Vagina (tissue), 2 donors: Measurements from ENCODE around the gene SLC35B4. TPM values are rescaled to one million over a fixed set of nuclear protein-coding genes. Genes with fewer than 3 reads are reported as not detected.

Experiments
- DNase-seq, 2 donors: peaks; one replicate each; pipeline ENCODE4 v3.0.0-alpha.2; 2017; ENCODE audit errors: extremely low spot score in 2 of 2
- H3K27ac ChIP-seq: fragments of 200-600 bp; sonication (generic); one replicate; pipeline ENCODE4 v1.5.1; 2019
- H3K27me3 ChIP-seq: fragments of 200-600 bp; sonication (generic); one replicate; pipeline ENCODE4 v1.5.1; 2019
- H3K36me3 ChIP-seq, 2 donors: fragments of 200-600 bp; sonication (generic); one replicate each; pipeline ENCODE4 v1.5.1; 2017 to 2019
- H3K4me1 ChIP-seq: fragments of 200-600 bp; sonication (generic); one replicate; pipeline ENCODE4 v1.5.1; 2019
- H3K4me3 ChIP-seq, 2 donors: fragments of 200-600 bp; sonication (generic); 1 replicate in 1 of 2; 2 replicates in 1 of 2; pipeline ENCODE4 v1.5.1; 2016 to 2019
- H3K9me3 ChIP-seq: fragments of 200-600 bp; sonication (generic); one replicate; pipeline ENCODE4 v1.5.1; 2019
- CTCF ChIP-seq, 3 experiments: fragments of 450-650 bp in 2 of 3; fragments of 200-600 bp in 1 of 3; sonication (generic) in 1 of 3; IDR thresholded peaks; one replicate each; pipeline ENCODE4 v1.5.1; 2017 to 2019; ENCODE audit warnings: antibody characterized with exemption in 3 of 3, mild to moderate bottlenecking in 2 of 3, moderate library complexity in 2 of 3
- POLR2A ChIP-seq, 2 donors: fragments of 450-650 bp; IDR thresholded peaks; one replicate each; pipeline ENCODE4 v1.6.1; 2017; ENCODE audit warnings: antibody characterized with exemption in 2 of 2, mild to moderate bottlenecking in 2 of 2, moderate library complexity in 2 of 2
- POLR2AphosphoS5 ChIP-seq, 2 donors: sonication (generic); formaldehyde crosslinking; IDR thresholded peaks; one replicate each; pipeline ENCODE4 v1.9.0; 2017; ENCODE audit warnings: antibody characterized with exemption in 2 of 2, mild to moderate bottlenecking in 2 of 2, low read depth in 1 of 2; ENCODE audit not compliant: insufficient read depth in 1 of 2
- intact Hi-C: fragments of 100-400 bp; cut with DNase I; formaldehyde crosslinking; loops from one replicate; pipeline ENCODE4 v1.15.1; 2023
- total RNA-seq: library from RNA; depleted of rRNA; stranded (reverse); fragments of >200 nt; gene quantifications from one replicate; pipeline ENCODE4 v1.2.3, GENCODE V29; 2016

Gene SLC35B4
- total RNA-seq, 1 donor from 2014 or later: 13.0 TPM

DNA sequence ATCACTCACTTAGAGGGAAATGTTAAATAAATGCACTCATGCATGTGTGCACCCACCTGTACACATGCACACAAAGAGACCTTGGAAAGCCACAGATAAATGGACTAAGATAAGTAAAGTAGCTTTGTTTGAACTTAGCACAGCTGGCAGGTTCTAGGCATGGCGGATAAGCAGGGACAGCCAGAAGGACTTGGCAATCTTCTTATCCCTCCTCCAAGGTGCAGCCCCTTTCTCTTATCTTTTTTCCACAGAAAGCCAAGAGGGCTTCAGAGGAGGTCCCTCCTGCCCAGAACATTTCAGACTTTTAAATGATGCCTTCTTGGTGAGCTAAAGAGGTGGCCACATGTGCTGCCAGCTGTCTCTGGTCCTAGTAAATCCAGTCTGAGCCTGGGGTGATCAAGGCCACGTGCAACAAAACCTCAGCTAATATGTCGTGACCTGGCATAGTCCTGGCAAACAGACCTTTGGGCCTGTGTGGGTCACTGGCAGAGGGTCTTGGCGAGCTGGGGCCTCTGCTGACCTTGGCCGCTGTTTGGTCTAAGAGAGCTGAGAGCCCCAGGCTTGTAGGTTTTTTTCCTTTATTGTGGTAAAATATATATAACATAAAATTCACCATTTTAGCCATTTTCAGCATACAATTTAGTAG is 43.2 kb upstream of the SLC35B4 start:
- intact Hi-C loops: no loop called here
- Histone ChIP-seq H3K9me3 (no peaks in the 10 kb centered on the region), H3K27me3 (no peaks in the 10 kb centered on the region), H3K27ac (no peak overlapping the region), H3K4me1 (no peaks in the 10 kb centered on the region), H3K4me3 (no peak overlapping the region), H3K36me3 (no peaks in the 10 kb centered on the region)
- TF ChIP-seq CTCF (IDR thresholded peaks at IDR 0.05): no peak
- TF ChIP-seq POLR2AphosphoS5 (IDR thresholded peaks at IDR 0.05; ENCODE audit: insufficient read depth in 1 of 2, low read depth in 1 of 2): no peak
- no peak for TF ChIP-seq POLR2A (IDR thresholded peaks at IDR 0.05)
- DNase-seq: no peak

DNA sequence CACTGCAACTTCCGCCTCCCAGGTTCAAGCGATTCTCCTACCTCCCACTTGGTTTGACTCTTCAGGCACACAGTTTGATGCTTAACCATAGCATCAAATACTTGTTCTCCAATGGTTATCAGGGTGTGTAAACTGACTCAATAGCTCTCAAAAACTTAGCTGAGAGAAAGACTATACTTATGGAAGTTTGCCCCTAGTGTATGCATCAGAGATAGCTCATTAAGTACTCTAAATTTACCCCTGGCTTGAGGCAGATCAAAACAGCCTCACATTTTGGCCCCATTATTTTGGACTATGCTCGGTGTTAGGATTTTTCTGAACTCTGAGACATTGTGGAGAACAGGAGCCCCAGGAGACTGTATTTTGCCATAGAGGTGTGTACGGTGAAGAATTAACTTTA is 40.8 kb upstream of the SLC35B4 start:
- TF ChIP-seq POLR2AphosphoS5 (IDR thresholded peaks at IDR 0.05; ENCODE audit: insufficient read depth in 1 of 2, low read depth in 1 of 2): no peak
- TF ChIP-seq POLR2A (IDR thresholded peaks at IDR 0.05): no peak
- no peak for TF ChIP-seq CTCF (IDR thresholded peaks at IDR 0.05)
- intact Hi-C loops: no loop called here
- no peaks in the 10 kb centered on the region for H3K27me3 ChIP-seq
- no peaks in the 10 kb centered on the region for H3K9me3 ChIP-seq
- no peak overlapping the region for H3K27ac ChIP-seq
- no peak for DNase-seq
- no peak overlapping the region for H3K4me3 ChIP-seq
- H3K36me3 ChIP-seq: no peaks in the 10 kb centered on the region
- no peaks in the 10 kb centered on the region for H3K4me1 ChIP-seq

DNA sequence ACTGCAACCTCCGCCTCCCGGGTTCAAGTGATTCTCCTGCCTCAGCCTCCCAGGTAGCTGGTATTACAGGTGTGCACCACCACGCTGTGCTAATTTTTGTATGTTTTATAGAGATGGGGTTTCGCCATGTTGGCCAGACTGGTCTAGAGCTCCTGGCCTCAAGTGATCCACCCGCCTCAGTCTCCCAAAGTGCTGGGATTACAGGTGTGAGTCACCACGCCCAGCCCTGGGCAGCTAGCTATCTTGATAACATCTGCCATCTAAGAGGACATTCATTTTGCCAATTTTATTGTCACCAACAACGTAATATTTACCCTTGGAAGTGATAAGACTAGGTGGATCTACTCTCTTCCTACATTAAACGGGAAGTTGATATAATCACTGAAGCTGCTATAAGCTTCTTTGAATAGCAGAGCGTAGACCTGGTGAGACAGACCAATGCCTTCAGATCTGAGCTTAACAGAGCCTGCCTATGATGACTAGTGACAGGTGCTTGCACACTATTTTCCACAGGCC is 39.7 kb upstream of the SLC35B4 start:
- Histone ChIP-seq H3K9me3 (no peaks in the 10 kb centered on the region), H3K4me1 (no peaks in the 10 kb centered on the region), H3K4me3 (no peak overlapping the region), H3K27ac (no peak overlapping the region), H3K36me3 (no peaks in the 10 kb centered on the region), H3K27me3 (no peaks in the 10 kb centered on the region)
- TF ChIP-seq POLR2A (IDR thresholded peaks at IDR 0.05) (no peak), POLR2AphosphoS5 (IDR thresholded peaks at IDR 0.05; ENCODE audit: insufficient read depth in 1 of 2, low read depth in 1 of 2) (no peak), CTCF (IDR thresholded peaks at IDR 0.05) (no peak)
- intact Hi-C loops: no loop called here
- no peak for DNase-seq

DNA sequence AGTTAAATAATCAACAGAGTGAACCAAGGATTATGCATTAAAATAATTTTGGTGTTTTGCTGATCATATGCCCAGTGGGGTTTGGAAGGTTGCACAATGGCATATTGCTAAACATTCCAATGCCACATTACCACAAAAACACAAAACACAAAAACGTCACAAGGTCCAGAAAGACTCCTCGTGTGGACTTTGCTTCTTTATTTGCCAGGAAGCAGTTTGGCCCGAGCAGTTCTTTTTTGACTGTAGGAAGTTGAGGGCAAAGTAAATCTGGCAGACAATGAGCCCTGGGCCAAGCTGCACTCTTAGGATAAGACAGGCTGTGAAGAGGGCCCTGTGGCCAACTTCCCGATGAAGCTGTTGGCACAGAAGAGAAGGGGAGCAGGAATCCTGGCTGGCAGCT is 39.2 kb upstream of the SLC35B4 start:
- H3K27ac ChIP-seq: no peak overlapping the region
- no peaks in the 10 kb centered on the region for H3K27me3 ChIP-seq
- no peak for DNase-seq
- no peaks in the 10 kb centered on the region for H3K4me1 ChIP-seq
- no peaks in the 10 kb centered on the region for H3K36me3 ChIP-seq
- TF ChIP-seq POLR2AphosphoS5 (IDR thresholded peaks at IDR 0.05; ENCODE audit: insufficient read depth in 1 of 2, low read depth in 1 of 2): no peak
- TF ChIP-seq POLR2A (IDR thresholded peaks at IDR 0.05): no peak
- no peak for TF ChIP-seq CTCF (IDR thresholded peaks at IDR 0.05)
- intact Hi-C loops: no loop called here
- H3K9me3 ChIP-seq: no peaks in the 10 kb centered on the region
- no peak overlapping the region for H3K4me3 ChIP-seq

DNA sequence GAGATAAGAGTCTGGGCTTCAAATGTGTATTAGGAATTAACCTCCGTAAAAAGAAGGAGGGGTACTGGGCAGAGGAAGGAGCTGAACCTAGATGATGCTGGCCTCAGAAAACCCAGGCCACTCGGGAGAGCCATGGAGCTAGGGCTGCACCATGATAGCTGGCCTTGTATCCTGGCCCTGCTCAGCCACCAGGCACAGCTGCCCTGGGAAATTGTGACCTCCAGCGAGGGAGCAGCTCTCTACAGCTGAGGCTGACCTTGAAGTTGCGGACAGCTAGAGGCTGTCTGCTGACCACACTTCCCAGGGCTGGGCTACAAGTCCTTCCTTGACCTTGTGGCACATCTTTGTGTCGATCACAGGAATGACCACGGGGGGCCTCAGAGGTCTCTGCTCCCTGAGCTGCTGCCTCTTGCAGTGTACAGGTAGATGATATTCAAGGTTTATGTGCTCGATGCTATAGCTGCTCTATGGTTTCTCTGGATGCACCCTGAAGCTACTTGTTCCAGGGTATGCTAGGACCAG is 38.3 kb upstream of the SLC35B4 start:
- no peaks in the 10 kb centered on the region for H3K36me3 ChIP-seq
- no peak overlapping the region for H3K4me3 ChIP-seq
- H3K27me3 ChIP-seq: no peaks in the 10 kb centered on the region
- intact Hi-C loops: no loop called here
- H3K27ac ChIP-seq: no peak overlapping the region
- no peaks in the 10 kb centered on the region for H3K9me3 ChIP-seq
- TF ChIP-seq CTCF (IDR thresholded peaks at IDR 0.05): no peak
- TF ChIP-seq POLR2AphosphoS5 (IDR thresholded peaks at IDR 0.05; ENCODE audit: insufficient read depth in 1 of 2, low read depth in 1 of 2): no peak
- TF ChIP-seq POLR2A (IDR thresholded peaks at IDR 0.05): no peak
- DNase-seq: no peak
- H3K4me1 ChIP-seq: no peaks in the 10 kb centered on the region
